Psoas muscle (tissue), 8 donors: Measurements from ENCODE around the gene HOXA5. TPM values are rescaled to one million over a fixed set of nuclear protein-coding genes. Genes with fewer than 3 reads are reported as not detected.
A peak's percentile ranks its signal among the peaks of the same experiment; 100 is the strongest.

Source experiments
- ATAC-seq, 4 donors: fragments of 200-7000 bp; cut with Tn5 transposase; one replicate each; pipeline ENCODE4 v1.9.1; 2020; ENCODE audit warnings: moderate library complexity in 3 of 4, mild to moderate bottlenecking in 2 of 4
- DNase-seq, 2 donors: peaks; one replicate each; pipeline ENCODE4 v3.0.0-alpha.2; 2020
- H3K27ac ChIP-seq: fragments of 200-600 bp; one replicate; pipeline ENCODE4 v1.8.0; 2022
- H3K27me3 ChIP-seq, 3 donors: fragments of 200-600 bp in 1 of 3; one replicate each; pipeline versions ENCODE4 v1.6.1 to v1.8.0; 2013 to 2022; ENCODE audit warnings: low read length in 2 of 3, mild to moderate bottlenecking in 2 of 3, moderate library complexity in 1 of 3; ENCODE audit not compliant: insufficient read depth in 3 of 3
- H3K36me3 ChIP-seq, 2 donors: fragments of 200-600 bp in 1 of 2; one replicate each; pipeline versions ENCODE4 v1.6.1 to v1.8.0; 2013 to 2022; ENCODE audit warnings: low read depth in 1 of 2, mild to moderate bottlenecking in 1 of 2, moderate library complexity in 1 of 2; ENCODE audit not compliant: insufficient read depth in 1 of 2
- H3K4me1 ChIP-seq: fragments of 200-600 bp; one replicate; pipeline ENCODE4 v1.8.0; 2022
- H3K4me3 ChIP-seq: fragments of 200-600 bp; one replicate; pipeline ENCODE4 v1.8.0; 2022; ENCODE audit warnings: mild to moderate bottlenecking
- H3K9me3 ChIP-seq: fragments of 200-600 bp; one replicate; pipeline ENCODE4 v1.8.0; 2022
- CTCF ChIP-seq: fragments of 200-600 bp; IDR thresholded peaks from one replicate; pipeline ENCODE4 v1.8.0; 2022; ENCODE audit warnings: antibody characterized with exemption
- WGBS, 3 donors: extraction: QIAGEN DNeasy Blood & Tissue Kit; methylation state at CpG; one replicate each; pipeline versions ENCODE4 v1.1.6 to v1.1.7; 2013; 5-methylcytosine and 5-hydroxymethylcytosine counted together
- intact Hi-C, 2 donors: fragments of 100-400 bp; cut with DNase I; formaldehyde crosslinking; loops; one replicate each; pipeline versions ENCODE4 v1.11.0 to v1.14.2; 2022
- polyA plus RNA-seq, 3 donors: library from polyadenylated mRNA; stranded (reverse); fragments of 200-250 nt; gene quantifications; one replicate each; pipeline ENCODE4 v1.2.3, GENCODE V29; 2013
- total RNA-seq, 4 donors: library from RNA; stranded (reverse); fragmentation: NEBNext Ultra II Directional in 2 of 4; extraction: Animal tissue kit (Norgen Biotek cat#: 25700) in 2 of 4; gene quantifications; one replicate each; pipeline versions ENCODE4 v1.2.1 to v1.2.4, GENCODE V29; 2021 to 2023
- donor health status: healthy with polysubstance abuse.
- donor health status: DM: no; HTN: no; CAD: no; lungs with moderate emphysema.
- donor health status: Bipolar disorder and iron deficiency.
- donor health status: healthy.
- donor health status: DM: yes; HTN: yes; CAD: no.
- donor health status: DM: no; HTN: no; CAD: no.
- donor health status: DM: no; HTN: no; CAD: no.
- donor health status: DM: yes; HTN: yes; CAD: no.

HOXA5 gene
- total and polyA plus RNA-seq, 7 donors: 2.6 to 18.8 (median 6.6) TPM

DNA sequence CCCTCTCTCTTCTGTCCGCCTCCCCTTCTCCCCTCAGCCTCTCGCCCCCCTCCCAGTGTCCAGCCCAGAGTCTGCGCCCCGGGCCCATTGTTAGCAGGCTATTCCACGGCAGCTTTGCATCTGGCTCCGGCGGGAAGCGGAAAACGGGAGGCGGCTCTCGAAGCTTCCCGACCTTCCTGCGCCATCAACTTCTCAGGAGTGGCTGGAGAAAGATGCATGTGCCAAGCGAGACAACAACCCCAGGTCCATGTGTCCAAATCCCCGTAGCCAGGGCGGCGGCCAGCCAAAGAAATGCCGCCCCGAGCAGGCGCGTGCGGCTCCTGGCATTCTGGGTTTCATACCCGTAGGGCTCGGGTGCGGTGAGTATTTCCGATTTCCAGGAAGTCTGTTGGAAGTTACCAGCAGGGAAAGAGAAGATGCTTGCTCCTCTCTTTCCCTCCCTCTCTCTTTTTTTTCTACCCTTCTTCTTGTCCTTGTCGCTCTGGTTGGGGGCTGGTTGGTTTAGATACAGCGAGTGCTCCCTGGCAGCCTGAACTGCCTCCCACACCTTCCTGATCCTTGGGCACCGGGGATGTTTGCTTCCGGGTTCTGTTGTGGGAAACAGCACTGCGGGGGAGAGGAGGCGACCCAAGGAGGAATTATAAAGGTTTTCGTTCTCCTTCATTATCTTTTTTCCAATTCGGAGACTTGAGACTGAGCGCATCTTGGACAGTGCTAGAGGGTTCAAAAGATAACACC is 39.8 kb downstream of the HOXA5 start:
- H3K27ac ChIP-seq: peak overlapping the region; percentile 42
- H3K27me3 ChIP-seq: no peaks in the 10 kb centered on the region
- DNase-seq (no peak), ATAC-seq (no peak)
- H3K9me3 ChIP-seq: no peaks in the 10 kb centered on the region
- intact Hi-C loops: no loop called here
- no peak for TF ChIP-seq CTCF
- H3K4me1 ChIP-seq: peaks cover 21% of the 10 kb centered on the region
- 56 to 76% (median 71%) methylated on average over 35 of the region's 35 CpGs for WGBS, 3 donors
- peaks cover 0 to 18% of the 10 kb centered on the region in 2 donors for H3K36me3 ChIP-seq
- H3K4me3 ChIP-seq: peak overlapping the region; percentile 53

GRCh38 chr7:27102581-27103442 is 40.7 kb downstream of the HOXA5 start, which contains the start of gene HOXA2:
TSS of gene HOXA2 (minus strand) at chr7:27102683. CDS start at chr7:27102500, 183 bp downstream.
- intact Hi-C loops: no loop called here
- peaks cover 23% of the 10 kb centered on the region for H3K4me1 ChIP-seq
- no peak for DNase-seq
- H3K27me3 ChIP-seq: no peaks in the 10 kb centered on the region
- H3K27ac ChIP-seq: peak within 1 kb of the TSS; percentile 65
- no peak for TF ChIP-seq CTCF
- peaks cover 0 to 18% of the 10 kb centered on the region in 2 donors for H3K36me3 ChIP-seq
- no peak for ATAC-seq
- H3K4me3 ChIP-seq: peak within 1 kb of the TSS; percentile 53
- H3K9me3 ChIP-seq: no peaks in the 10 kb centered on the region
- 68 to 71% (median 69%) methylated on average over 29 of the region's 29 CpGs for WGBS, 3 donors

GRCh38 chr7:27101957-27102580 is 41.4 kb downstream of the HOXA5 start:
- Histone ChIP-seq H3K4me1 (peaks cover 28% of the 10 kb centered on the region), H3K4me3 (peak overlapping the region; percentile 53), H3K27me3 (no peaks in the 10 kb centered on the region), H3K27ac (peak overlapping the region; percentile 65), H3K9me3 (no peaks in the 10 kb centered on the region), H3K36me3 (peaks cover 0 to 18% of the 10 kb centered on the region in 2 donors)
- intact Hi-C loops: no loop called here
- ATAC-seq (no peak), DNase-seq (no peak)
- TF ChIP-seq CTCF: no peak
- 45 to 61% (median 61%) methylated on average over 37 to 39 of the region's 39 CpGs for WGBS, 3 donors

- H3K4me3 ChIP-seq: peak overlapping the region; percentile 53
- H3K4me1 ChIP-seq: peaks cover 21% of the 10 kb centered on the region
- no peak for ATAC-seq
- H3K9me3 ChIP-seq: no peaks in the 10 kb centered on the region
- intact Hi-C loops: no loop called here
- TF ChIP-seq CTCF: no peak
- H3K27me3 ChIP-seq: no peaks in the 10 kb centered on the region
- WGBS, 3 donors: 66 to 73% (median 72%) methylated on average over 25 of the region's 25 CpGs
- no peak for DNase-seq
- H3K27ac ChIP-seq: peak overlapping the region; percentile 65
- peaks cover 0 to 18% of the 10 kb centered on the region in 2 donors for H3K36me3 ChIP-seq
Observed at GRCh38 chr7:27101171-27101956, 42.1 kb downstream of the HOXA5 start.
